Panc1 (cell line): ENCODE results near the gene HNRNPA1L2. TPM values are rescaled to one million over a fixed set of nuclear protein-coding genes. Genes with fewer than 3 reads are reported as not detected.

Experiments
- ATAC-seq: fragments of 200-7000 bp; cut with Tn5 transposase; 2 replicates; pipeline ENCODE4 v1.9.1; 2020; ENCODE audit warnings: mild to moderate bottlenecking, moderate library complexity
- BruUV-seq: library from RNA; stranded (reverse); fragments of 400-500 nt; replicated peaks from 2 replicates; lab custom pipeline; 2021; lab: Mats Ljungman, UMichigan
- CTCF ChIA-PET: fragments of 300-600 bp; sonication (Branson Sonifier 250); formaldehyde crosslinking; loops from one replicate; lab custom pipeline; 2022; ENCODE audit warnings: antibody characterized with exemption; lab: Charles Lee
- POLR2A ChIA-PET: fragments of 300-600 bp; sonication (Branson Sonifier 250); formaldehyde crosslinking; loops from one replicate; lab custom pipeline; 2022; ENCODE audit warnings: antibody characterized with exemption; lab: Charles Lee
- DNase-seq: peaks from one replicate; pipeline ENCODE4 v3.0.0-alpha.2; 2010; ENCODE audit warnings: low read depth, low spot score
- H3K27ac ChIP-seq: 2 replicates; pipeline ENCODE4 v1.5.1; 2011; ENCODE audit warnings: mild to moderate bottlenecking, low read length, inconsistent platforms
- H3K27me3 ChIP-seq: fragments of 200-500 bp; sonication (Bioruptor generic); 2 replicates; pipeline ENCODE4 v1.6.0; 2014; ENCODE audit warnings: low read length, inconsistent platforms; ENCODE audit not compliant: control insufficient read depth, insufficient read depth
- H3K36me3 ChIP-seq: fragments of 200-500 bp; sonication (Bioruptor generic); 2 replicates; pipeline ENCODE4 v1.5.1; 2014; ENCODE audit warnings: inconsistent platforms, mild to moderate bottlenecking, low read length, moderate library complexity; ENCODE audit not compliant: control insufficient read depth, insufficient read depth
- H3K4me1 ChIP-seq: 2 replicates; pipeline ENCODE4 v1.5.1; 2011; ENCODE audit warnings: inconsistent platforms, mild to moderate bottlenecking, low read length, moderate library complexity; ENCODE audit not compliant: control insufficient read depth, insufficient read depth
- H3K4me3 ChIP-seq, 2 experiments: 2 replicates each; pipeline ENCODE4 v1.5.1; 2011 to 2012; ENCODE audit warnings: low read depth in 2 of 2, low read length in 2 of 2, mild to moderate bottlenecking in 2 of 2, inconsistent platforms in 1 of 2, moderate library complexity in 1 of 2
- H3K9me3 ChIP-seq: fragments of 200-500 bp; sonication (Bioruptor generic); 2 replicates; pipeline ENCODE4 v1.5.1; 2014; ENCODE audit warnings: low read depth, mild to moderate bottlenecking, inconsistent platforms, low read length, moderate library complexity; ENCODE audit not compliant: control insufficient read depth, insufficient read depth
- CTCF ChIP-seq: fragments of 450-650 bp; IDR thresholded peaks from 2 replicates; pipeline ENCODE4 v1.5.1; 2017; ENCODE audit warnings: mild to moderate bottlenecking
- POLR2AphosphoS5 ChIP-seq: IDR thresholded peaks from 2 replicates; pipeline ENCODE4 v1.6.1; 2012; ENCODE audit warnings: mild to moderate bottlenecking, low read depth, low read length, moderate library complexity
- REST ChIP-seq, 2 experiments: IDR thresholded peaks; 2 replicates each; pipeline ENCODE4 v1.6.1; 2011 to 2012; ENCODE audit warnings: low read depth in 2 of 2, control low read depth in 1 of 2, low read length in 1 of 2, mild to moderate bottlenecking in 1 of 2, moderate library complexity in 1 of 2; ENCODE audit not compliant: insufficient read depth in 1 of 2
- SIN3A ChIP-seq: IDR thresholded peaks from 2 replicates; pipeline ENCODE4 v1.6.1; 2012; ENCODE audit warnings: low read depth, mild to moderate bottlenecking, low read length, moderate library complexity, borderline replicate concordance; ENCODE audit not compliant: insufficient read depth
- TCF7L2 ChIP-seq: IDR thresholded peaks from 2 replicates; pipeline ENCODE4 v1.6.1; 2011; ENCODE audit warnings: mild to moderate bottlenecking, low read depth, low read length, inconsistent platforms
- in situ Hi-C: cut with HindIII; loops from 2 replicates; pipeline ENCODE4 v1.10.0; 2016; ENCODE audit warnings: low sequenced_read_pairs, low pct_unique_long_range_greater_than_20kb
- intact Hi-C: fragments of 100-400 bp; cut with micrococcal nuclease; formaldehyde crosslinking; loops from one replicate; pipeline ENCODE4 v1.10.0; 2022; ENCODE audit not compliant: unreplicated experiment
- total RNA-seq: library from RNA; stranded (reverse); gene quantifications from one replicate; pipeline ENCODE4 v1.2.1, GENCODE V29; 2021; ENCODE audit not compliant: unreplicated experiment

The HNRNPA1L2 gene
- total RNA-seq, 1 experiment from 2014 or later = 3.2 TPM

- BruUV-seq = no TSS peak
- ATAC-seq = no peak
- Histone ChIP-seq H3K4me3 (no peak overlapping the region), H3K27ac (no peak overlapping the region), H3K36me3 (no peaks in the 10 kb centered on the region), H3K27me3 (no peaks in the 10 kb centered on the region), H3K4me1 (no peaks in the 10 kb centered on the region), H3K9me3 (no peaks in the 10 kb centered on the region)
- no peak for DNase-seq
- intact Hi-C loops (no loop called here), in situ Hi-C loops (no loop called here)
- ChIA-PET CTCF (no interaction called here), POLR2A (no interaction called here)
- TF ChIP-seq REST (IDR thresholded peaks at IDR 0.05; ENCODE audit: insufficient read depth in 1 of 2, low read depth in 2 of 2, low read length in 1 of 2) (no peak), POLR2AphosphoS5 (no peak), SIN3A (no peak), CTCF (no peak), TCF7L2 (no peak)
Measured at GRCh38 chr13:52597676-52598075, 44.6 kb upstream of the HNRNPA1L2 start.

- POLR2A ChIA-PET = no interaction called here
- no peak overlapping the region for H3K27ac ChIP-seq
Measured at GRCh38 chr13:52599037-52599847, 43.0 kb upstream of the HNRNPA1L2 start.

More at GRCh38 chr13:52599037-52599847, 43.0 kb upstream of the HNRNPA1L2 start:
- CTCF ChIA-PET = no interaction called here
- Histone ChIP-seq H3K9me3 (no peaks in the 10 kb centered on the region), H3K27me3 (no peaks in the 10 kb centered on the region), H3K36me3 (no peaks in the 10 kb centered on the region), H3K4me1 (no peaks in the 10 kb centered on the region), H3K4me3 (no peak overlapping the region)
- ATAC-seq (no peak), DNase-seq (no peak)
- no peak for TF ChIP-seq POLR2AphosphoS5
- TF ChIP-seq TCF7L2 = no peak
- TF ChIP-seq CTCF = no peak
- TF ChIP-seq REST (IDR thresholded peaks at IDR 0.05; ENCODE audit: insufficient read depth in 1 of 2, low read depth in 2 of 2, low read length in 1 of 2) = no peak
- TF ChIP-seq SIN3A = no peak
- in situ Hi-C loops = no loop called here
- intact Hi-C loops = no loop called here
- no TSS peak for BruUV-seq
